Mucosa of descending colon (tissue), 3 donors: ENCODE results near the gene SYP. TPM values are rescaled to one million over a fixed set of nuclear protein-coding genes. Genes with fewer than 3 reads are reported as not detected.
A peak's percentile ranks its signal among the peaks of the same experiment; 100 is the strongest.

Experiments used
- ATAC-seq: fragments of 200-7000 bp; cut with Tn5 transposase; one replicate; pipeline ENCODE4 v1.9.1; 2020; ENCODE audit warnings: mild to moderate bottlenecking, moderate library complexity
- DNase-seq, 3 donors: peaks; one replicate each; pipeline ENCODE4 v3.0.0-alpha.2; 2020
- H3K36me3 ChIP-seq: fragments of 200-600 bp; one replicate; pipeline ENCODE4 v1.8.0; 2021; ENCODE audit warnings: low read depth, mild to moderate bottlenecking
- H3K4me1 ChIP-seq: fragments of 200-600 bp; one replicate; pipeline ENCODE4 v1.8.0; 2021; ENCODE audit warnings: low read depth, mild to moderate bottlenecking
- H3K4me3 ChIP-seq: fragments of 200-600 bp; one replicate; pipeline ENCODE4 v1.8.0; 2021; ENCODE audit warnings: mild to moderate bottlenecking
- H3K9me3 ChIP-seq: fragments of 200-600 bp; one replicate; pipeline ENCODE4 v1.8.0; 2021; ENCODE audit warnings: mild to moderate bottlenecking
- CTCF ChIP-seq: fragments of 200-600 bp; IDR thresholded peaks from one replicate; pipeline ENCODE4 v1.8.0; 2022; ENCODE audit warnings: antibody characterized with exemption, mild to moderate bottlenecking
- intact Hi-C, 2 donors: fragments of 100-400 bp; cut with DNase I in 1 of 2; cut with micrococcal nuclease in 1 of 2; formaldehyde crosslinking; loops; one replicate each; pipeline versions ENCODE4 v1.11.0 to v1.11.1; 2022; cut with DNase I, micrococcal nuclease
- total RNA-seq, 3 donors: library from RNA; stranded (reverse); fragmentation: NEBNext Ultra II Directional in 2 of 3; extraction: Animal tissue kit (Norgen Biotek cat#: 25700) in 2 of 3; gene quantifications; one replicate each; pipeline versions ENCODE4 v1.2.1 to v1.2.4, GENCODE V29; 2021 to 2023
- donor health status: DM: no; HTN: no; CAD: no; lungs with moderate emphysema.
- donor health status: DM: no; HTN: no; CAD: no.
- donor health status: DM: no; HTN: yes; CAD: no.

SYP gene
- total RNA-seq, 3 donors from 2014 or later, result 4.9 to 14.5 (median 12.2) TPM

GRCh38 chrX:49197543-49198087 lies 2.4 kb downstream of the SYP start:
- no peak for DNase-seq
- H3K4me1 ChIP-seq, result no peaks in the 10 kb centered on the region
- TF ChIP-seq CTCF, result no peak
- H3K9me3 ChIP-seq, result no peaks in the 10 kb centered on the region
- no peak overlapping the region for H3K4me3 ChIP-seq
- intact Hi-C loops, result no loop called here
- ATAC-seq, result no peak
- H3K36me3 ChIP-seq, result no peaks in the 10 kb centered on the region

DNA sequence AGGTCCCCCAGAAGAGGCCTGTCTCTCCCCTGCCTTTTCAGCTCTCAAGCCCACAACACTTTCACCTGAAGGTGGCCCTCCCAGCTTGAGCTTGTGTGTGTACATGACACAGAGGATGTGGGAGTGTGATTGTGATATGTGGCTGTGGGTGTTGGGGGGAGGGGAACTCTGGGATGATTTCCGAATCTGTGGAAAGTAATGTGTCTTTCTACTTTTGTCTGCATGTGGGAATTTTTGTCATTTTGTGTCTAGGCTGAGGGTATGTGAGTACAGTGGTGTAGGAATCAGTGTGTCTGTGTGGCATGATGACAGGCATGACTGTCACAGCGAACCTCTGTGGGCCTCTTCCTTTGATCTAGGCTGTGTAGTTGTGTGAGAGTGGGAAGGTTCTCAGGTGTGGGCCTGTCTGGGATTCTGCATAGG lies 6.4 kb downstream of the SYP start:
- ATAC-seq (no peak), DNase-seq (no peak)
- intact Hi-C loops, result no loop called here
- H3K4me1 ChIP-seq, result no peaks in the 10 kb centered on the region
- H3K36me3 ChIP-seq, result no peaks in the 10 kb centered on the region
- TF ChIP-seq CTCF, result no peak
- H3K9me3 ChIP-seq, result no peaks in the 10 kb centered on the region
- H3K4me3 ChIP-seq, result no peak overlapping the region

GRCh38 chrX:49192722-49193328 lies 7.2 kb downstream of the SYP start:
- no peak for ATAC-seq
- H3K36me3 ChIP-seq, result no peaks in the 10 kb centered on the region
- peak; percentile 20 for TF ChIP-seq CTCF
- intact Hi-C loops, result no loop called here
- peak in 1 of 3 donors; percentile 55 for DNase-seq
- H3K4me1 ChIP-seq, result no peaks in the 10 kb centered on the region
- no peak overlapping the region for H3K4me3 ChIP-seq
- H3K9me3 ChIP-seq, result no peaks in the 10 kb centered on the region

DNA sequence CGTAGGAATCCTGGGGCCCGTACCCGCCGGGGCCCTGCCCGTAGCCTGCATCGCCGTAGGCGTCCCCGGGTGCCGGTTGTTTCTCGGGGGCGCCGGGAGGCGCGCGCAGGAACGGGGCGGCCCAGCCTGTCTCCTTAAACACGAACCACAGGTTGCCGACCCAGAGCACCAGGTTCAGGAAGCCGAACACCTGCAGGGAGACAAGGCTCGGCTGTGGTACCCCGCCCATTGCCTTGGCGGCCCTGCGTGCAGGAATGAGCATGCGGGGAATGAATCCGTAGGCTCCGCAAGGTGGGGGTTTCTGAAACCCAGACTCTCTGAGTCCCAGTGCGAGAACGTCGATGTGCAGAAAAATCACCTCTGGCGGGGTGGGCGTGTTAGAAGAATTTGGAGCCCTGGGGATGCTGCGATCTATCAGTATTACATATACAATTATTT lies 8.4 kb downstream of the SYP start:
- Histone ChIP-seq H3K36me3 (no peaks in the 10 kb centered on the region), H3K9me3 (no peaks in the 10 kb centered on the region), H3K4me3 (peak overlapping the region; percentile 26), H3K4me1 (no peaks in the 10 kb centered on the region)
- intact Hi-C loops, result no loop called here
- ATAC-seq (peak; percentile 2), DNase-seq (no peak)
- TF ChIP-seq CTCF, result no peak

- ATAC-seq (peak; percentile 88), DNase-seq (peak; percentile 88 to 93 (median 89))
- intact Hi-C loops, result no loop called here
- peak overlapping the region; percentile 26 for H3K4me3 ChIP-seq
- no peaks in the 10 kb centered on the region for H3K9me3 ChIP-seq
- H3K36me3 ChIP-seq, result no peaks in the 10 kb centered on the region
- TF ChIP-seq CTCF, result no peak
- no peaks in the 10 kb centered on the region for H3K4me1 ChIP-seq
These were observed 9.0 kb downstream of the SYP start for GRCh38 chrX:49190821-49191573.
